Esophagus squamous epithelium (tissue), 5 donors: ENCODE data around the gene STK4. TPM values are rescaled to one million over a fixed set of nuclear protein-coding genes. Genes with fewer than 3 reads are reported as not detected.

Experiments used
- DNase-seq: peaks from one replicate; lab custom pipeline; 2025; lab: John Stamatoyannopoulos, UW
- H3K27ac ChIP-seq, 4 donors: fragments of 200-600 bp; sonication (generic); one replicate each; pipeline ENCODE4 v1.5.1; 2016 to 2019; ENCODE audit warnings: mild to moderate bottlenecking in 1 of 4
- H3K27me3 ChIP-seq, 4 donors: fragments of 200-600 bp; sonication (generic); 1 replicate in 3 of 4; 2 replicates in 1 of 4; pipeline versions ENCODE4 v1.5.1 to v1.6.0; 2017 to 2021; ENCODE audit warnings: antibody characterized with exemption in 1 of 4
- H3K36me3 ChIP-seq, 3 donors: fragments of 200-600 bp; sonication (generic); one replicate each; pipeline ENCODE4 v1.5.1; 2016 to 2019
- H3K4me1 ChIP-seq, 3 donors: fragments of 200-600 bp; sonication (generic); one replicate each; pipeline ENCODE4 v1.5.1; 2017 to 2019
- H3K4me3 ChIP-seq, 4 donors: fragments of 200-600 bp; sonication (generic); 1 replicate in 3 of 4; 2 replicates in 1 of 4; pipeline ENCODE4 v1.5.1; 2016 to 2019; ENCODE audit warnings: mild to moderate bottlenecking in 2 of 4, moderate library complexity in 1 of 4
- H3K9me3 ChIP-seq, 3 donors: fragments of 200-600 bp; sonication (generic); one replicate each; pipeline ENCODE4 v1.5.1; 2016 to 2019
- CTCF ChIP-seq, 6 experiments: fragments of 450-650 bp in 4 of 6; fragments of 200-600 bp in 2 of 6; sonication (generic) in 2 of 6; IDR thresholded peaks; one replicate each; pipeline ENCODE4 v1.5.1; 2016 to 2019; ENCODE audit warnings: antibody characterized with exemption in 6 of 6, mild to moderate bottlenecking in 4 of 6, moderate library complexity in 4 of 6
- POLR2A ChIP-seq, 4 donors: fragments of 450-650 bp; IDR thresholded peaks; one replicate each; pipeline ENCODE4 v1.6.1; 2017; ENCODE audit warnings: antibody characterized with exemption in 4 of 4, mild to moderate bottlenecking in 4 of 4, moderate library complexity in 3 of 4
- WGBS, 2 donors: methylation state at CpG; one replicate each; pipeline ENCODE4 v1.1.5; 2018; 5-methylcytosine and 5-hydroxymethylcytosine counted together
- intact Hi-C: fragments of 100-400 bp; cut with DNase I; formaldehyde crosslinking; loops from one replicate; pipeline ENCODE4 v1.15.0; 2022
- total RNA-seq, 4 donors: library from RNA; depleted of rRNA; stranded (reverse); fragments of >200 nt; gene quantifications; one replicate each; pipeline ENCODE4 v1.1.0, GENCODE V29; 2016
- donor health status: DM: yes; HTN: yes; CAD: no.

STK4 gene
- total RNA-seq, 4 donors from 2014 or later: 14.6 to 29.8 (median 17.6) TPM

DNA sequence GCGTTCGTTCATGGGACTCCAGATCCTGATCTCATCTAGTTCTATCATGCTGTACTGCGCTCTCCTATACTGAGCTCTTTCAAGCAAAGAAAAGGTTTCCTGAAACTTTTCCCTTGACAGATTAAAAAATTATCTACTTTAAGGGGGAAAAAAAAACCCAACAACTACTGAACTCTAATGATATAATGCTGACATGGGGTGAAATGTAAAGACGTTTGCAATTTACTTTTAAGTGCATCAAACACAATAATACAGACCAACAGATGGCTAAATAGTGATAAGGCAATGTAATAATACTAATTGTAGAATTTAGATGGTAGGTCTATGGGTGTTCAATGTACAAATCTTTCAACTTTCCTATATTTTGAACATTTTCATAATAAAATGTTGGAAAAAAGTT, 22.5 kb upstream of the STK4 start:
- Histone ChIP-seq H3K4me3 (no peak overlapping the region), H3K27ac (no peak overlapping the region), H3K27me3 (no peaks in the 10 kb centered on the region), H3K36me3 (peaks cover 0 to 100% (median 28%) of the 10 kb centered on the region in 3 donors), H3K4me1 (no peaks in the 10 kb centered on the region), H3K9me3 (no peaks in the 10 kb centered on the region)
- TF ChIP-seq POLR2A (IDR thresholded peaks at IDR 0.05) (no peak), CTCF (IDR thresholded peaks at IDR 0.05) (no peak)
- intact Hi-C loops: no loop called here
- WGBS, 2 donors: 84% methylated on average over 4 of the region's 4 CpGs
- DNase-seq: no peak

GRCh38 chr20:44945261-44945660, 21.1 kb upstream of the STK4 start:
- Histone ChIP-seq H3K9me3 (no peaks in the 10 kb centered on the region), H3K4me3 (no peak overlapping the region), H3K4me1 (no peaks in the 10 kb centered on the region), H3K27ac (no peak overlapping the region), H3K27me3 (no peaks in the 10 kb centered on the region), H3K36me3 (peaks cover 0 to 100% (median 28%) of the 10 kb centered on the region in 3 donors)
- DNase-seq: no peak
- no peak for TF ChIP-seq POLR2A (IDR thresholded peaks at IDR 0.05)
- TF ChIP-seq CTCF (IDR thresholded peaks at IDR 0.05): no peak
- WGBS, 2 donors: 91 to 96% methylated on average over 6 of the region's 6 CpGs
- intact Hi-C loops: no loop called here

- Histone ChIP-seq H3K9me3 (no peaks in the 10 kb centered on the region), H3K36me3 (peaks cover 9 to 100% (median 38%) of the 10 kb centered on the region in 3 donors), H3K4me1 (no peaks in the 10 kb centered on the region), H3K4me3 (no peak overlapping the region), H3K27ac (no peak overlapping the region), H3K27me3 (no peaks in the 10 kb centered on the region)
- 60 to 88% methylated on average over 2 of the region's 2 CpGs for WGBS, 2 donors
- intact Hi-C loops: no loop called here
- no peak for DNase-seq
- no peak for TF ChIP-seq CTCF (IDR thresholded peaks at IDR 0.05)
- TF ChIP-seq POLR2A (IDR thresholded peaks at IDR 0.05): no peak
Observed at GRCh38 chr20:44946271-44946852, 19.9 kb upstream of the STK4 start.

GRCh38 chr20:44948107-44948506, 18.2 kb upstream of the STK4 start:
- H3K36me3 ChIP-seq: peaks cover 15 to 100% (median 45%) of the 10 kb centered on the region in 3 donors
- no peaks in the 10 kb centered on the region for H3K27me3 ChIP-seq
- WGBS, 2 donors: 96% methylated on average over 5 of the region's 5 CpGs
- H3K4me3 ChIP-seq: no peak overlapping the region
- H3K27ac ChIP-seq: no peak overlapping the region
- no peak for TF ChIP-seq POLR2A (IDR thresholded peaks at IDR 0.05)
- no peak for TF ChIP-seq CTCF (IDR thresholded peaks at IDR 0.05)
- H3K9me3 ChIP-seq: no peaks in the 10 kb centered on the region
- no peaks in the 10 kb centered on the region for H3K4me1 ChIP-seq
- DNase-seq: no peak
- intact Hi-C loops: no loop called here

DNA sequence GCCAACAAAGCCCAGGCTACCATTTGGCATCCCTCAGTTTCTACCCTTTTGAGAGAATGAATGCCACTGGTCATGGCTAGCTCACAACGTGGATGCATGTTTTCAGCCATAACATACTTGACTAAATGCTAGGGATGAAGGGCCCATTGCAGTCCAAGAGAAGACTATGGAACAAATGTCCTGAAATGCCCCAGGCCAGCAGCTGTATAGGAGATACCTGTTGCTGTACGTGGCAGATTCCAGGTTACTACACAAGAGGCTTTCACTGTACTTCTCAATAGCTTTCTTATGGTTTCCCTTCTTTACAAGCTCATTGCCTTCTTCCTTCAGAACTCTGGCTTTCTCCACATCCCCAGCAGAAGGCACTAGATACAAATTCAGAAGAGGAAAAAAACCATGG, 17.8 kb upstream of the STK4 start:
- H3K4me1 ChIP-seq: no peaks in the 10 kb centered on the region
- no peak overlapping the region for H3K27ac ChIP-seq
- no peak for DNase-seq
- no peak for TF ChIP-seq CTCF (IDR thresholded peaks at IDR 0.05)
- no peak for TF ChIP-seq POLR2A (IDR thresholded peaks at IDR 0.05)
- intact Hi-C loops: no loop called here
- WGBS, 2 donors: 71 to 78% methylated on average over 2 of the region's 2 CpGs
- H3K4me3 ChIP-seq: no peak overlapping the region
- no peaks in the 10 kb centered on the region for H3K9me3 ChIP-seq
- H3K27me3 ChIP-seq: no peaks in the 10 kb centered on the region
- peaks cover 16 to 100% (median 41%) of the 10 kb centered on the region in 3 donors for H3K36me3 ChIP-seq
